Uterine smooth muscle cell (primary cell): Measurements from ENCODE around the gene ST3GAL2. TPM values are rescaled to one million over a fixed set of nuclear protein-coding genes. Genes with fewer than 3 reads are reported as not detected.

Source experiments
- total RNA-seq: library from RNA; depleted of rRNA; stranded (reverse); fragments of >200 nt; gene quantifications from 2 replicates; pipeline ENCODE4 v1.2.3, GENCODE V29; 2014

The ST3GAL2 gene, protein sequence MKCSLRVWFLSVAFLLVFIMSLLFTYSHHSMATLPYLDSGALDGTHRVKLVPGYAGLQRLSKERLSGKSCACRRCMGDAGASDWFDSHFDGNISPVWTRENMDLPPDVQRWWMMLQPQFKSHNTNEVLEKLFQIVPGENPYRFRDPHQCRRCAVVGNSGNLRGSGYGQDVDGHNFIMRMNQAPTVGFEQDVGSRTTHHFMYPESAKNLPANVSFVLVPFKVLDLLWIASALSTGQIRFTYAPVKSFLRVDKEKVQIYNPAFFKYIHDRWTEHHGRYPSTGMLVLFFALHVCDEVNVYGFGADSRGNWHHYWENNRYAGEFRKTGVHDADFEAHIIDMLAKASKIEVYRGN
- 20.9 and 21.4 TPM in 2 replicates for total RNA-seq

DNA sequence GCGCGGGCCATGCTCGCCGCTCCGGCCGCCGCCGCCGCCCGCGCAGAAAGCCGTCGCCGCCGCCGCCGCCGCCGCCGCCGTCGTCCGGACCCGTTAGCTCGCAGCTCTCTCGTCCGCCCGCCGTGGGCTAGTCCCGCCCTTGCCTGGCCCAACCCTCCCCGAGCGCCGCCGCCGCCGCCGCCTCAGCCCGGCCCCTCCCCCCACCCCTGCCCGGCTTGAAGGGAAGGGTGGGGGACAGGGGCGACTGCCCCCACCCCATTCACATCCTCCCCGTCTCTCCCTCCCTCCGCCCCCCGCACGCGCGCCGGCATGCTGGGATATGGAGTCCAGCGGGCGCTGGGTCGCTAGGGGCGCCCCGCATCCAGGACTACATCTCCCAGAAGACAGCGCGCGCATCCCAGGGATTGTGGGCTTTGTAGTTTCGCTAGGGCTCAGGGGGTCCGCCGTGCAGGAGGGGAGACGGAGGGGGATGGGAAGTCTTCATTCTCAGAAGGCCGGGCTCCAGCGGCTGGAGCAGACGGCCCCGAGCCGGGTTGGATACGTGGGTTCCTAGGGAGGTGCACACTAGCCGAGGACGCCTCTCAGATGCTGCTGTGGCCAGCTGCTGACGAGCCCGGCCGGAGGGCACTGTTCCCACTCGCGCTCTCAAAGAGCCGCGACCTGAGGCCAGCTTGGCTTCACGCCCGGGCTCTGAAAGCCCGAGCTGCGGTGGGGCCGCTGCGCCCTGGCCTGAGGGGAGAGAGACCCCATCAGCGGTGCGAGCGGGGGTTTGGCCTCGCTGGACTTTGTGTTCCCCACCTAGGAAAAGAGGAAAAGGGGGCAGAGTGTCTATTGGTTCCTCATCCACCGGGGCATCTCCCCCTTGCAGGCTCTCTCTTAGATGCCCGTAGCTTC lies at the start of gene ST3GAL2:
Gene ST3GAL2 (minus strand): TSS at position 132 of the 894 bp plus-strand sequence. CDS start 40,570 bp downstream, outside the sequence.

DNA sequence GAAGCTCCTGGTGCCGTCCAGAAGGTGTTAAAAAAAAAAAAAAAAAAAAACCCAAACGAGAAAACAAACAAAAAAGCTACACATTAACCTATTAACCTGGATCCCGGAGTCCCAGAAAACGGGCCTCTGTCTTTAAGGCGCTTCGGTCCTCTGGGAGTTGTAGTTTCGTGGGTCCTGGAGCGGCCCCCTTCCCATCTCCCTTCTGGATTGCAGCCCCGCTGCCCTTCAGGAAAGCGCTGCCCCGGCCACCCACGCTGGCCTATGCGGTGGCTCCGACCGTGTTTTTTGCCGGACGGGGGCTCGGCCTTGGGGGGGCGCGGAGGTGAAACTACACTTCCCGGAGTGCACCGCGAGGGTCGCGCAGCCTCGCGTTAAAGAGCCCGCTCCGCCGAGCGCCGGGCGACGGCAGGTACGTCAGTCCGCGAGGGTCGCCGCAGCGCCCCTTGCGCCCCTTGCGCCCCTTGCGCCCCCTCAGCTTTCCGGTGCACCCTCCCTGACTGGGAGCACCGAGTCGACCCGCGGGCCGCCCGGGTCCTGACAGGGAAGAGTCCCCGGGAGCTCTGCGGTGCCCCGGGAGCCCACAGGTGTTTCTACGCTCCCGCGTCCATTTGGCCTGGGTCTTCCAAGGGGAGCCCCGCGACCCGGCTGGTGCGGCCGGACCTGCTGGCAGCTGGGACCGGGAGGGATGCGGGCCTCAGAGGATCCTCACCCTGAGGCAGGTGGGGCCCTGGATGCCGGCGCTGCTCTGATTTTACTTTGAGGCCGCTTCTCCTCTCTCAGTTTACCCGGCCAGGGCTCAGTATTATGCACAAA lies 15.5 kb upstream of the ST3GAL2 start, which contains the start of gene FCSK:
Gene FCSK (plus strand): TSS at position 374 of the 813 bp plus-strand sequence. CDS start 8,596 bp downstream, outside the sequence.

Other genes with a start within 250 kb of the ST3GAL2 start
- gene EXOSC6, start 187.2 kb downstream of the ST3GAL2 start, total RNA-seq = 41.1 and 73.4 TPM in 2 replicates
- 326 and 581 TPM in 2 replicates for gene AARS1, start 149.6 kb downstream of the ST3GAL2 start, total RNA-seq
- gene DDX19B, start 139.9 kb downstream of the ST3GAL2 start, total RNA-seq = 21.5 and 28.6 TPM in 2 replicates
- gene DDX19A, start 92.2 kb downstream of the ST3GAL2 start, total RNA-seq = 43.0 and 44.3 TPM in 2 replicates
- 11.6 and 14.7 TPM in 2 replicates for gene FCSK, start 15.5 kb upstream of the ST3GAL2 start, total RNA-seq
- 76.6 and 102 TPM in 2 replicates for gene COG4, start 84.5 kb upstream of the ST3GAL2 start, total RNA-seq
- 141 and 206 TPM in 2 replicates for gene SF3B3, start 84.7 kb upstream of the ST3GAL2 start, total RNA-seq
- 2.0 and 6.2 TPM in 2 replicates for gene IL34, start 207.5 kb upstream of the ST3GAL2 start, total RNA-seq
- 15.6 and 22.7 TPM in 2 replicates for gene MTSS2, start 247.0 kb upstream of the ST3GAL2 start, total RNA-seq